Loucy (cell line): ENCODE data around the gene GIGYF1.

Experiments used
- H2AFZ ChIP-seq: fragments of 200-600 bp; sonication (generic); 2 replicates; pipeline ENCODE4 v1.6.0; 2016; ENCODE audit warnings: antibody characterized with exemption, mild to moderate bottlenecking, low read length, moderate library complexity
- H3F3A ChIP-seq: fragments of 200-600 bp; 2 replicates; pipeline ENCODE4 v1.6.0; 2016; ENCODE audit warnings: antibody characterized with exemption, low read depth, mild to moderate bottlenecking
- H3K27me3 ChIP-seq: fragments of 200-600 bp; sonication (generic); 2 replicates; pipeline ENCODE4 v1.6.1; 2014; ENCODE audit warnings: low read length, mild to moderate bottlenecking; ENCODE audit not compliant: insufficient read depth, poor library complexity, severe bottlenecking
- H3K36me3 ChIP-seq: fragments of 200-600 bp; sonication (generic); 2 replicates; pipeline ENCODE4 v1.6.1; 2016; ENCODE audit warnings: low read length; ENCODE audit not compliant: insufficient read depth
- H3K4me1 ChIP-seq: fragments of 200-600 bp; sonication (generic); 2 replicates; pipeline ENCODE4 v1.5.1; 2014; ENCODE audit warnings: low read length, mild to moderate bottlenecking; ENCODE audit not compliant: insufficient read depth, poor library complexity, severe bottlenecking
- H3K4me2 ChIP-seq: fragments of 200-600 bp; sonication (generic); 2 replicates; pipeline ENCODE4 v1.6.0; 2014; ENCODE audit warnings: antibody characterized with exemption, low read length, low read depth, mild to moderate bottlenecking; ENCODE audit not compliant: poor library complexity, severe bottlenecking
- H3K4me3 ChIP-seq: fragments of 200-600 bp; sonication (generic); 2 replicates; pipeline ENCODE4 v1.5.1; 2014; ENCODE audit warnings: low read length, mild to moderate bottlenecking, mixed read lengths; ENCODE audit not compliant: poor library complexity, severe bottlenecking
- H3K79me2 ChIP-seq: fragments of 200-600 bp; sonication (generic); 2 replicates; pipeline ENCODE4 v1.6.1; 2014; ENCODE audit warnings: low read length; ENCODE audit not compliant: insufficient read depth
- H3K9ac ChIP-seq: fragments of 200-600 bp; sonication (generic); 2 replicates; pipeline ENCODE4 v1.6.0; 2014; ENCODE audit warnings: mild to moderate bottlenecking, low read depth, low read length, moderate library complexity; ENCODE audit not compliant: poor library complexity, severe bottlenecking
- H3K9me2 ChIP-seq: fragments of 200-600 bp; sonication (generic); replicated peaks from 2 replicates; pipeline ENCODE4 v1.6.1; 2016; ENCODE audit warnings: low read depth, low read length, mixed read lengths
- H3K9me3 ChIP-seq: fragments of 200-600 bp; sonication (generic); 2 replicates; pipeline ENCODE4 v1.6.1; 2014; ENCODE audit warnings: mild to moderate bottlenecking, antibody characterized with exemption, low read length, low read depth; ENCODE audit not compliant: insufficient read depth
- H4K20me1 ChIP-seq: fragments of 200-600 bp; sonication (generic); 2 replicates; pipeline ENCODE4 v1.6.0; 2014; ENCODE audit warnings: antibody characterized with exemption, low read length, mild to moderate bottlenecking; ENCODE audit not compliant: insufficient read depth, poor library complexity, severe bottlenecking
- EZH2phosphoT487 ChIP-seq: fragments of 200-600 bp; IDR thresholded peaks from 2 replicates; pipeline ENCODE4 v1.6.1; 2018; ENCODE audit warnings: antibody characterized with exemption, mild to moderate bottlenecking, moderate library complexity, borderline replicate concordance
- TF ChIP-seq, protein P1 (sequence below): fragments of 200-600 bp; sonication (generic); conservative IDR thresholded peaks from 2 replicates; pipeline ENCODE4 v1.5.1; 2014; ENCODE audit warnings: mild to moderate bottlenecking, antibody characterized with exemption, low read length

GIGYF1 gene

DNA sequence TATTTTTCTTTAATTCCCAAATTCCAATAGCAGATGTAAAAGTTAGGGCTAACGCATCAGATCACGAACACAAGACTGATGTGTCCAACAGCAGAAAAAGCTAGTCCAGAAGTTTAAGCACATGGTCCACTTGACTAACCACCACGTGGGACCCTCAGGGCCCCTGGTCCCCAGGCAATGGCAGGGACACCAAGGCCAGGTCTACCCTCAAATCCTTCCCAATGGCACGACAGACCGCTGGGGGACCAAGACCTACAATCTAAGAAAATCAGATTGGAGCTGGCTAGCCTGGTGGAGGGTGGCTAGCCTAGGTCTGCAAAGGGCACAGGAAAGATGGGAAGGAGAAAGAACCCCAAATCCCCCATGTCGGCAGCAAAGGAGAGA lies 1.5 kb downstream of the GIGYF1 start:
- Histone ChIP-seq H3K79me2 (peaks cover 61% of the 10 kb centered on the region), H3K9me3 (no peaks in the 10 kb centered on the region), H4K20me1 (peaks cover 60% of the 10 kb centered on the region), H3K36me3 (peaks cover 10% of the 10 kb centered on the region; the same call in 1 of the 2 replicates), H3K4me2 (peak overlapping the region; percentile 92), H3K4me3 (peak overlapping the region; percentile 86), H2AFZ (no peak overlapping the region), H3K27me3 (no peaks in the 10 kb centered on the region), H3K4me1 (peaks cover 32% of the 10 kb centered on the region), H3K9ac (peak overlapping the region; percentile 82), H3K9me2 (no peaks in the 10 kb centered on the region), H3F3A (no peaks in the 10 kb centered on the region)
- no peak for TF ChIP-seq EZH2phosphoT487
- TF ChIP-seq, protein P1, sequence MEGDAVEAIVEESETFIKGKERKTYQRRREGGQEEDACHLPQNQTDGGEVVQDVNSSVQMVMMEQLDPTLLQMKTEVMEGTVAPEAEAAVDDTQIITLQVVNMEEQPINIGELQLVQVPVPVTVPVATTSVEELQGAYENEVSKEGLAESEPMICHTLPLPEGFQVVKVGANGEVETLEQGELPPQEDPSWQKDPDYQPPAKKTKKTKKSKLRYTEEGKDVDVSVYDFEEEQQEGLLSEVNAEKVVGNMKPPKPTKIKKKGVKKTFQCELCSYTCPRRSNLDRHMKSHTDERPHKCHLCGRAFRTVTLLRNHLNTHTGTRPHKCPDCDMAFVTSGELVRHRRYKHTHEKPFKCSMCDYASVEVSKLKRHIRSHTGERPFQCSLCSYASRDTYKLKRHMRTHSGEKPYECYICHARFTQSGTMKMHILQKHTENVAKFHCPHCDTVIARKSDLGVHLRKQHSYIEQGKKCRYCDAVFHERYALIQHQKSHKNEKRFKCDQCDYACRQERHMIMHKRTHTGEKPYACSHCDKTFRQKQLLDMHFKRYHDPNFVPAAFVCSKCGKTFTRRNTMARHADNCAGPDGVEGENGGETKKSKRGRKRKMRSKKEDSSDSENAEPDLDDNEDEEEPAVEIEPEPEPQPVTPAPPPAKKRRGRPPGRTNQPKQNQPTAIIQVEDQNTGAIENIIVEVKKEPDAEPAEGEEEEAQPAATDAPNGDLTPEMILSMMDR = no peak

DNA sequence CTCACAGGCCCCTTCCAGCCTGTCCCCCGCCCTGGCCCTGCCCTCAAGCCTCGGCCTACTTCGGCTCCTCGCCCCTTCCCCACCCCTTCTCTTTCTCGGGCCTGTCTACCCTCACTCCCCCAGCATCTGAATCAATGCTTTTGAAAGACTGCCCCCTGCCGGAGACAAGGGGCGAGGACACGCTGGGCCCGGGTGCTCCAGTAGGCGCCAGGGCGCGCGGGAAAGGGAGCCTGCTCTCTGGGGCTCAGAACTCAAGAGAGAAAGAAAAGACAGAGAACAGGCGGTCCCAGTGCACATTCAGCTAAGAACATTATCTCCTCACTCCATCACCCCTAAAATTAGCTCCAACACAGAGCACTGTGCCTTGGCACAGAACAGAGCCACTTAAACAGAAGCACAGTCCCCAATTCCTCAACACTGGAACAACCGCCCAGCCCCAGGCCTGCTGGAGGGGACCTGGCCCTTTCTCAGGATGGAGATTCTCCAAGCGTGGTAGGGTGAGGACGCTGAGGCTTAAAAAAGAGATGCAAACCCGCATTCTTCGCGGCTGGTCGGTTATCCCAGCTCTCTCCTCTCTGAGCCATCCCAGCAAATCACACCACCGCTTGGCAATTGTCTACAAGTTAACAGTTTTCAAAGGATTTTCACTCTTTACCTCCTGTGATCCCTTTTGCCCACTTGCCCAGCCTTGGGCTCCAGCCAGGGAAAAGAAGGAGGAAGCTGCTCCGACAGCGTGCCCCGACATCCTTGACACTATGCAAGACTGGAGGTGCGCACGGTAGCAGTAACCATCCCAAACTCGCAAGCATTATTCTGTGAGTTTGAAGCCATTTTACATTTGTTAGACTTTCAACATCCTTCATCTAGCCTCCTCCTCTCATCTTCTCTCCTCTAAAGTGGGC lies 2.1 kb downstream of the GIGYF1 start:
- Histone ChIP-seq H3K9me2 (no peaks in the 10 kb centered on the region), H3K9me3 (no peaks in the 10 kb centered on the region), H3K79me2 (peaks cover 61% of the 10 kb centered on the region), H3K4me2 (peak overlapping the region; percentile 92), H3K4me1 (peaks cover 32% of the 10 kb centered on the region), H3K36me3 (peaks cover 16% of the 10 kb centered on the region; the same call in 1 of the 2 replicates), H3K4me3 (peak overlapping the region; percentile 86), H3K27me3 (no peaks in the 10 kb centered on the region), H2AFZ (no peak overlapping the region), H4K20me1 (peaks cover 63% of the 10 kb centered on the region), H3K9ac (peak overlapping the region; percentile 82), H3F3A (no peaks in the 10 kb centered on the region)
- TF ChIP-seq, protein P1 = peak; percentile 87
- TF ChIP-seq EZH2phosphoT487 = no peak

DNA sequence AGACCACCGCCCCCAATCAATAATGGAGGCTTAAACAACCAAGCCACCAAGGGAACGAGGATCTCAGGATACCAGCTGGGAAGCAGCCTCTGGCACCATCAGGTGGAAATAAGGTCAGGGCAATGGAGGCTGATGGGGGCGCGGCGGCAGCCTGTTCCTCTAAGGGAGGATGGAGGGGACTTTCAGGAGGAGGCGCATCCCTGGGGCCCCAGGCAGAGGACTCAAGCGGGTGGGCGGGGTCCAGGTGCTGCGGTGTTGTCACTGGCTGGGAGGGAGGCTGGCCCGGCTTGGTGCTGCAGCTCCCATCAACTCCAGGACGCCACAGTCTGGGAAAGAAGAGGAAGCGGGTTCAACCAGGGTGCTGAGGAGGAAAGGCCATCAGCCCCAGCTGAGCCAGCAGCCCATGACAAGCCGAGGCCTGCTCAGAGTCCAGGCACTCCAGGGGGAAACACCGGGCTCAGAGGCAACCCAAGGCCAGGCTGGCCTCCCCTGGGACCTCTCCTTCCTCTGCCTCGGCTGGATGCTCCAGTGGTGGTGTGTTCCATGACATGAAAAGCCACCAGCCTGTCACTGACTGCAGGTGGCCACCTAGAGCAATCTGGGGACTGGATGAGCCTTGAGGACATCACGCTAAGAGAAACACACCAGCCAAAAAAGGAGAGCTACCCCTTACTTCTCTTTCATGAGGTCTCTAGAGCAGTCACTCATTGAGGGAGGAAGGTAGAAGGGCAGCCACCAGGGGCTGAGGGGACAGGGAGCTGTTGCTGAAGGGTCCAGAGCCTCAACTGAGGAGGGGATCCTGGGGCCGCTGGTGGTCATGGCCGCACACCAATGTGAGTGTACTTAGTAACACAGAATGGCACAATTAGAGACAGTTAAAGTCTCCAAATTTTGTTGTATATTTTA lies 4.6 kb downstream of the GIGYF1 start:
- H3F3A ChIP-seq = no peaks in the 10 kb centered on the region
- TF ChIP-seq EZH2phosphoT487 = no peak
- TF ChIP-seq, protein P1 = peak; percentile 29
- H3K9ac ChIP-seq = peak overlapping the region; percentile 35
- H3K4me2 ChIP-seq = peak overlapping the region; percentile 43
- H3K79me2 ChIP-seq = peaks cover 61% of the 10 kb centered on the region
- peaks cover 68% of the 10 kb centered on the region for H4K20me1 ChIP-seq
- peaks cover 32% of the 10 kb centered on the region for H3K4me1 ChIP-seq
- no peaks in the 10 kb centered on the region for H3K27me3 ChIP-seq
- peaks cover 38% of the 10 kb centered on the region; the same call in 1 of the 2 replicates for H3K36me3 ChIP-seq
- no peak overlapping the region for H2AFZ ChIP-seq
- H3K9me2 ChIP-seq = no peaks in the 10 kb centered on the region
- no peaks in the 10 kb centered on the region for H3K9me3 ChIP-seq
- H3K4me3 ChIP-seq = peak overlapping the region; percentile 27
